GM21786 (cell line): ENCODE measurements around the gene CDRT15.
A peak's percentile ranks its signal among the peaks of the same experiment; 100 is the strongest.
"Not testable (repeated sequence)": the region's sequence is repeated elsewhere in the genome, so short reads cannot be mapped to it uniquely, and the experiment has no call there.

Source experiments
- ATAC-seq: cut with Tn5 transposase; IDR thresholded peaks from one replicate; pipeline ENCODE4 v1.9.1; 2021; ENCODE audit not compliant: unreplicated experiment

The CDRT15 gene

GRCh38 chr17:14207791-14208190 lies 28.9 kb downstream of the CDRT15 start:
- ATAC-seq, result no peak

DNA sequence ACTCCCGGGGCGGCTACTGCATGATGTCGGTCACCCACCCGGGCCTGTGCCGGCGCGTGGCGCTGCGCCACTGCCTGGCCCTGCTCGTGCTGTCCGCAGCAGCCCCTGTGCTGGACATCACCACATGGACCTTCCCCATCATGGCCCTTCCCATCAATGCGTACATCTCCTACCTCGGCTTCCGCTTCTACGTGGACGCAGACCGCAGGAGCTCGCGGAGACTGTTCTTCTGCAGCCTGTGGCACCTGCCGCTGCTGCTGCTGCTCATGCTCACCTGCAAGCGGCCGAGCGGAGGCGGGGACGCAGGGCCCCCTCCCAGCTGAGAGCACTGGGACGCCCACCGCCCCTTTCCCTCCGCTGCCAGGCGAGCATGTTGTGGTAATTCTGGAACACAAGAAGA lies 29.8 kb downstream of the CDRT15 start:
- no peak for ATAC-seq

DNA sequence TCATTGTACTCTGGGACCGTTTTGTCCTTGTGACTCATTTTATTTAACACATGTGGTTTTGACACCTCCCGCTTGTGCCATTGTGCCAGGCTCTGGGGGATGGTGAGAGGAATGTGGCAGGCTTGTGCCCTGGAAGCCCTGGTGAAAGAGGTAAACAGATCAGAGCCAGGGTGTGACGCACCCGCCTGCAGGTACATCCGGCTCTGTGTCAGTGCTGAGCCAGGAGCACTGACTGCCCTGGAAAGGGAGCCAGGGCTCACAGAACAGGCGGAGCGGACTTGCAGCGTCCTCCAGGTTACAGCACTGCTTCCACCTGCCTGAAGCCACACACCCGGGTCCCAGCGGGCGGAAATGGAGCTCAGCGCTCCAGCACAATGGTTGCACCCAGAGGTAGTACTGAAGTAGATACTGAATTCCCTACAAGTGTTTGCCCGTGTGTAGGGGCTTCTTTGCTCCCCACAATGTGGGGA lies 30.6 kb downstream of the CDRT15 start:
- ATAC-seq, result no peak

GRCh38 chr17:14205380-14205779 lies 31.3 kb downstream of the CDRT15 start:
- ATAC-seq, result no peak

GRCh38 chr17:14204546-14204945 lies 32.1 kb downstream of the CDRT15 start:
- no peak for ATAC-seq

DNA sequence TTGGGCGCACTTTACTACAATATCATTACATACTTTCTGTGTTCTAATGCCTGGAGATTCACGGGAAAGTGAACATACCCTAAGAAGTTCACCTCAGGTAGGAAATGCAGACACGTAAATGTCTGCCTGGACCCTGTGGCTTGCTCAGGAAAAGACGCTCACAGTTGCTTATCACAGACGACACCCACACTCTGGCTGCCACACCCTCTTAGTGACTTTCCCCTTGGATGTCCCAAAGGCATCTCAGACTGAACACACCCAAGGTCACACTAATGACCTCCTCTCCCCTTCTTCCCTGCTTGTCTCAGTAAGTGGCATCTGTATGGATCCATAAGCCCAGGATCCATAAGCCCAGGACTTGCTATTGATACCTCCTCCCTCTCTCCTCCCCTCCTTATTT lies 32.6 kb downstream of the CDRT15 start:
- no peak for ATAC-seq

GRCh38 chr17:14203388-14203787 lies 33.3 kb downstream of the CDRT15 start:
- ATAC-seq, result no peak

- no peak for ATAC-seq
Measured at GRCh38 chr17:14202388-14203166, 34.1 kb downstream of the CDRT15 start.

DNA sequence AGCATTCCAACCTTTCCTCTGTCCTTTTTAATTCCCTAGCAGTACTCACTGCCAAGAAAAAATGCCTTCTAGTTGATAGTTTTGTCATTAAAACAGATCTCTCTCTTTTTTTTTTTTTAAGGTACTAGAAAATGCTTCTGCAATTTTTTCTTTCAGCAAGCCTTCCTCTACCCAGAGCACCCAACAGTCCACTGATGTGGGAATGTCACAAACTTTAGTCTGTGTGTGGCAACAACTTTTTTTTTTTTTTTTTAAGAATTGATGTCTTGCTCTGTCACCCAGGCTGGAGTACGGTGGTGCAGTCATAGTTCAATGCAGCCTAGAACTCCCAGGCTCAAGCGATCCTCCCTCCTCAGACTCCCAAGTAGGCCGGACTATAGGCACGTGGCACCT lies 34.7 kb downstream of the CDRT15 start:
- no peak for ATAC-seq

GRCh38 chr17:14201021-14201987 lies 35.4 kb downstream of the CDRT15 start:
- ATAC-seq, result no peak

GRCh38 chr17:14200354-14200753 lies 36.3 kb downstream of the CDRT15 start:
- ATAC-seq, result no peak

DNA sequence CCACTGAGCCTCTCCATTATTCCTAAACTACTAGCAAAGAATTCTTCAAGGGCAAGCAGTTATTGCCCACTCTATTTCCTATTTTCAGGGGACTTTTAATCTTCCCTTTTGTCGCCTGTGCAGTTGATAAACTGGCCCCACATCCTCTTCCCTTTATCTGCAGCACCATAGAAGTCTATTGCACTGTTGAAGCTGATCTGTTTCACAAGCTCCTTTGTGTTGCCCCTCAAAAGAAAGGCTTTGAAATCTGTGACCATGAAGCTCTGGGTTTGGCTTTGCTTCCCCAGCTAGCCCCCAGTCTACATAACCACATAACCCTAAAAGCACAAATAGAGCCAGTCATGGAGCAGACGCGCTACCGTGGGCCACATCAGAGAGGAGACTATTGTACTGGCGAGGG lies 37.1 kb downstream of the CDRT15 start:
- ATAC-seq, result no peak

GRCh38 chr17:14198575-14198974 lies 38.1 kb downstream of the CDRT15 start:
- ATAC-seq, result no peak

DNA sequence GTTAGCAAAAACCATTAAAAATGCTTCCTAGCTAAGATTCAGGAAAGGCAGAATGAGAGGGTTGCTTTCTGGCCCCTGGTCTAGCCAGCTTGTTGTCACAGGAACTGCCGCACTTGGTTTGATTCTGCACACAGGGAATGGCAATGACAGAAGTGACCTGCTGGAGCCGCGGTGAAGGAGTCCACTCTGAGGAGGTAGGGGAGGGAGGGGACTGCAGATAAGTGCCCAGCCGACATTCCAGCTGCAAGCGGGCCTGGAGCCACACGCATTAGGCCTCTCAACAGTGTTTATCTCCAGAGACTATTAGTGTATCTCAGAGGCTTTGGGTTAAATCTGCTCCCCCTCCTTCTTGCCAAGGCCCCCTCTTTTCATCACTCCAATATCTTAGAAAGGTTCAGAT lies 38.6 kb downstream of the CDRT15 start:
- no peak for ATAC-seq

- no peak for ATAC-seq
Measured at GRCh38 chr17:14197586-14197985, 39.1 kb downstream of the CDRT15 start.

DNA sequence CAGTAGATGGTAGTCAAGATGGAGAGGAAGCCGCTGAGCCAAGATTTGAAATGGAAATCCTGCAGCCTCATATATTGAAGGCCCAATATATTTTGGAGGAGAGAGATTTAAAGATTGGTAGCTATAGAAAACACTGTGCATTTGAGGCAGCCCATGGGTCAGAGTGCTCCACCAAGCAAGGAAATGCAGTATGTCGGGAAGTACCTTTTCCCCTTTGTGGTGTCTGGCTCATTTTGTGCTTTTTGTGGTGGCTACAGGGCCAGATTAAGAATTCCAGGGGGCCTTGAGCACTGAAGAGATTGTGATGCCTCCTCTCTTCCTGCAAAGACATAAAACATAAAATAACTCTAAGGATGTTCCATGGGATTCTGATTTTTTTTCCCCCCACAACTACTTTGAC lies 39.6 kb downstream of the CDRT15 start:
- no peak for ATAC-seq

DNA sequence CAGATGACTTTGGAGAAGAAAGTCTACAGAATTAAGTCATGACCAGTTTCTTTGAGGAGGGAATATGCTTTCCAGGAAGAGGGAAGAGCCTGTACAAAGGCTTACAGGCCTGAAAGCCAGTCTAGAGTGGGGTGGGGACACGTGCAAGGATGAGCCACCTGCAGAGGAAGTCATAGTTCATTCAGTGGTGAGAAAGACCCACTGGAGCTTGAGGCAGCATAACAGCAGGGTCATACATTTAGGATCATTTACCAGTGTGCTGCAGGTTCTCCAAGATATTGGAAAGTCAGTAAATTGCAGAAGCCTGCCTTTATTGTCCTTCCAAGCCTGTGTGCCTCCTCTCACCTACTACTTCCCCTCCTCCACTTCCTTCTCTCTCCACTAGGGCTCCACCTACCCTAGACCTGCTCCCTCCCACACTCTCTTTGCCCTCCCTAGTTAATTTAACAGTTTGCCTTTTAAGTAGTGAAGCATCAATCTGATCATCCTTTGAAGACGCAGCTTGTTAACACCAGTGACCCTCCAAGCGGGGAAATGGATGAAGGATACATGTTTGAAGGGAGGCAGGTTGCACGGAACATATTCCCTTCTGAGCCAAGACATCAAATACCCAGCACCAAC lies 40.2 kb downstream of the CDRT15 start:
- ATAC-seq, result peak; percentile 41

- ATAC-seq, result peak; percentile 61
Measured at GRCh38 chr17:14192636-14193344, 43.9 kb downstream of the CDRT15 start.

GRCh38 chr17:14192039-14192438 lies 44.6 kb downstream of the CDRT15 start:
- ATAC-seq, result not testable (repeated sequence)

- not testable (repeated sequence) for ATAC-seq
Measured at GRCh38 chr17:14191469-14191868, 45.2 kb downstream of the CDRT15 start.

- ATAC-seq, result not testable (repeated sequence)
Measured at GRCh38 chr17:14190774-14191173, 45.9 kb downstream of the CDRT15 start.
